HG03469 (cell line): ENCODE data around the gene ECD.

ENCODE experiments used
- ATAC-seq: cut with Tn5 transposase; IDR thresholded peaks from one replicate; pipeline ENCODE4 v1.9.1; 2021; ENCODE audit warnings: mild to moderate bottlenecking, moderate library complexity, moderate number of reproducible peaks; ENCODE audit not compliant: unreplicated experiment

ECD gene

GRCh38 chr10:73099141-73099540, 68.7 kb downstream of the ECD start:
- ATAC-seq = no peak

GRCh38 chr10:73097305-73097670, 70.5 kb downstream of the ECD start:
- ATAC-seq = no peak

- ATAC-seq = peak; percentile 75
These were observed 71.1 kb downstream of the ECD start, which contains the start of gene P4HA1 for GRCh38 chr10:73096449-73097304. P4HA1 (minus strand) TSS chr10:73096866; CDS start chr10:73074883, 21,983 bp downstream.

- no peak for ATAC-seq
These were observed 71.8 kb downstream of the ECD start for GRCh38 chr10:73096041-73096448.

- no peak for ATAC-seq
These were observed 72.3 kb downstream of the ECD start for GRCh38 chr10:73095481-73096021.

- ATAC-seq = no peak
These were observed 72.8 kb downstream of the ECD start for GRCh38 chr10:73094986-73095480.

- ATAC-seq = no peak
These were observed 73.6 kb downstream of the ECD start for GRCh38 chr10:73093922-73094850.

GRCh38 chr10:73092830-73093229, 75.0 kb downstream of the ECD start:
- ATAC-seq = no peak

GRCh38 chr10:73088304-73088703, 79.5 kb downstream of the ECD start:
- ATAC-seq = no peak

GRCh38 chr10:73086816-73087215, 81.0 kb downstream of the ECD start:
- no peak for ATAC-seq

GRCh38 chr10:73084209-73084608, 83.6 kb downstream of the ECD start:
- no peak for ATAC-seq
